MV-4-11 (cell line): ENCODE measurements around the gene C19orf47.
A peak's percentile ranks its signal among the peaks of the same experiment; 100 is the strongest.

Experiments used
- DNase-seq: peaks from one replicate; lab custom pipeline; 2025; lab: John Stamatoyannopoulos, UW

Gene C19orf47

GRCh38 chr19:40282920-40283319 lies 65.3 kb downstream of the C19orf47 start:
- DNase-seq, result no peak

- DNase-seq, result no peak
Observed at GRCh38 chr19:40282209-40282580, 66.0 kb downstream of the C19orf47 start.

GRCh38 chr19:40281381-40282208 lies 66.6 kb downstream of the C19orf47 start:
- DNase-seq, result no peak

GRCh38 chr19:40280608-40281221 lies 67.5 kb downstream of the C19orf47 start:
- DNase-seq, result no peak

GRCh38 chr19:40279761-40280607 lies 68.2 kb downstream of the C19orf47 start:
- DNase-seq, result peak; percentile 40

- no peak for DNase-seq
Observed at GRCh38 chr19:40279120-40279551, 69.1 kb downstream of the C19orf47 start.

GRCh38 chr19:40278361-40279035 lies 69.7 kb downstream of the C19orf47 start:
- DNase-seq, result no peak

- no peak for DNase-seq
Observed at GRCh38 chr19:40277356-40278059, 70.7 kb downstream of the C19orf47 start.

- no peak for DNase-seq
Observed at GRCh38 chr19:40274585-40275544, 73.3 kb downstream of the C19orf47 start.

GRCh38 chr19:40273469-40274360 lies 74.5 kb downstream of the C19orf47 start:
- DNase-seq, result no peak

- DNase-seq, result no peak
Observed at GRCh38 chr19:40272261-40272660, 75.9 kb downstream of the C19orf47 start.

- no peak for DNase-seq
Observed at GRCh38 chr19:40271706-40272105, 76.5 kb downstream of the C19orf47 start.

GRCh38 chr19:40270362-40271089 lies 77.7 kb downstream of the C19orf47 start:
- no peak for DNase-seq
